ENCODE data around the gene UST. TPM values are rescaled to one million over a fixed set of nuclear protein-coding genes. Genes with fewer than 3 reads are reported as not detected.
A peak's percentile ranks its signal among the peaks of the same experiment; 100 is the strongest.
"Not testable (repeated sequence)": the region's sequence is repeated elsewhere in the genome, so short reads cannot be mapped to it uniquely, and the experiment has no call there.

UST gene
- total RNA-seq, 1 experiment from 2014 or later, result 11.3 TPM

GRCh38 chr6:149006236-149006635 lies 259.4 kb downstream of the UST start:
- not testable (repeated sequence) for DNase-seq (ENCODE audit: low read depth)

- DNase-seq (ENCODE audit: low read depth), result no peak
These were observed 259.8 kb downstream of the UST start for GRCh38 chr6:149006671-149007070.

- no peak for DNase-seq (ENCODE audit: low read depth)
These were observed 261.0 kb downstream of the UST start for GRCh38 chr6:149007846-149008245.

- DNase-seq (ENCODE audit: low read depth), result no peak
These were observed 261.9 kb downstream of the UST start for GRCh38 chr6:149008741-149009140.

- peak; percentile 100 for DNase-seq (ENCODE audit: low read depth)
These were observed 265.3 kb downstream of the UST start for GRCh38 chr6:149012040-149012545.

- DNase-seq (ENCODE audit: low read depth), result no peak
These were observed 266.9 kb downstream of the UST start for GRCh38 chr6:149013586-149014344.

GRCh38 chr6:149014631-149015534 lies 268.1 kb downstream of the UST start:
- peak; percentile 28 for DNase-seq (ENCODE audit: low read depth)

- peak; percentile 68 for DNase-seq (ENCODE audit: low read depth)
These were observed 269.0 kb downstream of the UST start for GRCh38 chr6:149015535-149016525.

- DNase-seq (ENCODE audit: low read depth), result no peak
These were observed 269.9 kb downstream of the UST start for GRCh38 chr6:149016716-149017115.

- no peak for DNase-seq (ENCODE audit: low read depth)
These were observed 273.5 kb downstream of the UST start for GRCh38 chr6:149020319-149020718.

GRCh38 chr6:149024361-149024760 lies 277.5 kb downstream of the UST start:
- DNase-seq (ENCODE audit: low read depth), result peak; percentile 50

GRCh38 chr6:149025061-149025460 lies 278.2 kb downstream of the UST start:
- DNase-seq (ENCODE audit: low read depth), result no peak

GRCh38 chr6:149026530-149026942 lies 279.7 kb downstream of the UST start:
- DNase-seq (ENCODE audit: low read depth), result peak; percentile 92

GRCh38 chr6:149027484-149027883 lies 280.7 kb downstream of the UST start:
- DNase-seq (ENCODE audit: low read depth), result no peak

GRCh38 chr6:149028767-149029405 lies 282.1 kb downstream of the UST start:
- DNase-seq (ENCODE audit: low read depth), result peak; percentile 95

- peak; percentile 79 for DNase-seq (ENCODE audit: low read depth)
These were observed 284.5 kb downstream of the UST start for GRCh38 chr6:149031201-149031858.

- DNase-seq (ENCODE audit: low read depth), result peak; percentile 99
These were observed 285.2 kb downstream of the UST start for GRCh38 chr6:149031859-149032598.

GRCh38 chr6:149032599-149033405 lies 286.0 kb downstream of the UST start:
- DNase-seq (ENCODE audit: low read depth), result peak; percentile 99

GRCh38 chr6:149033454-149033853 lies 286.6 kb downstream of the UST start:
- DNase-seq (ENCODE audit: low read depth), result no peak

All from M059J (cell line).